HG02610 (cell line): ENCODE data around the gene KRTAP5-1.

ENCODE experiments used
- ATAC-seq: cut with Tn5 transposase; IDR thresholded peaks from one replicate; pipeline ENCODE4 v1.9.1; 2021; ENCODE audit warnings: mild to moderate bottlenecking, moderate library complexity; ENCODE audit not compliant: unreplicated experiment

Gene KRTAP5-1

DNA sequence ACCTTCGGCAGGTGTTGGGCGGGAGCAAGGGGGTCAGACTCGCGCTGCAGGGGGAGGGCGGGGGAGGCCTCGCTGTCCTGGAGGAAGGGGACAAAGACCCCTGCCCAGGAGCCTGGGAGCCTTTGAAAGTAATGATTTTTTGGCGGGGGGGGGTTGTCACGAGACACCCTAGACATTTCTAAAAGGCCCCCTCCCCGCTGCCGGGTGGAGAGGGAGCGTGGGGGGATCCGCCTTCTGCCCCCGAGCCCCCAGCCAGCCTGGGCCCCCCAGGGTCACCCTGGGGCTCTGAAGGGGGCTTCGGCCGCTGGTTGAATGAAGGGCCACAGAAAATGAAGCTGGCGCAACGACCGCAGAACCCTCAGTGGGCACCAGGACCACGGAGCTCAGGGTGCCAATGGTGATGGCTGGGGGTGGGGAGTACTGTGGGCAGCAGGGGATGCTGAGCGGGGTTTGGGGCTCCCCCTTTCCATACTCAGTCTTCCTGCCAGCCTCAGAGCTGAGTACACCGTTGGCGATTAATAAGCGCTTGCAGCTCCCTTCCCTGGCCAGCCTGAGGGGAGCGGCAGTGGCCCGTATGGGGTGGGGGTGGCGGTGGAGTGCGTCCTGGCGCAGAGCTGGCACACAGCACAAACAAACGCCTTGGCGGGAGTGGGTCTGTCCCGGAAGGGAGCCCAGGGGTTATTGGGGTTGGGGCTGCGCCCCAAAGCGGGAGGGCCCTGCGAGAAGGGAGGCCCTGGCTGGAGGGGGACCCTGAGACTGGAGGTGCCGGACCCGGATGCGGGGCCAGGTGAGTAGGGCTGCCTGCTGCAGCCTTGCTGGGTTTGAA, 11.8 kb downstream of the KRTAP5-1 start:
- ATAC-seq: no peak

DNA sequence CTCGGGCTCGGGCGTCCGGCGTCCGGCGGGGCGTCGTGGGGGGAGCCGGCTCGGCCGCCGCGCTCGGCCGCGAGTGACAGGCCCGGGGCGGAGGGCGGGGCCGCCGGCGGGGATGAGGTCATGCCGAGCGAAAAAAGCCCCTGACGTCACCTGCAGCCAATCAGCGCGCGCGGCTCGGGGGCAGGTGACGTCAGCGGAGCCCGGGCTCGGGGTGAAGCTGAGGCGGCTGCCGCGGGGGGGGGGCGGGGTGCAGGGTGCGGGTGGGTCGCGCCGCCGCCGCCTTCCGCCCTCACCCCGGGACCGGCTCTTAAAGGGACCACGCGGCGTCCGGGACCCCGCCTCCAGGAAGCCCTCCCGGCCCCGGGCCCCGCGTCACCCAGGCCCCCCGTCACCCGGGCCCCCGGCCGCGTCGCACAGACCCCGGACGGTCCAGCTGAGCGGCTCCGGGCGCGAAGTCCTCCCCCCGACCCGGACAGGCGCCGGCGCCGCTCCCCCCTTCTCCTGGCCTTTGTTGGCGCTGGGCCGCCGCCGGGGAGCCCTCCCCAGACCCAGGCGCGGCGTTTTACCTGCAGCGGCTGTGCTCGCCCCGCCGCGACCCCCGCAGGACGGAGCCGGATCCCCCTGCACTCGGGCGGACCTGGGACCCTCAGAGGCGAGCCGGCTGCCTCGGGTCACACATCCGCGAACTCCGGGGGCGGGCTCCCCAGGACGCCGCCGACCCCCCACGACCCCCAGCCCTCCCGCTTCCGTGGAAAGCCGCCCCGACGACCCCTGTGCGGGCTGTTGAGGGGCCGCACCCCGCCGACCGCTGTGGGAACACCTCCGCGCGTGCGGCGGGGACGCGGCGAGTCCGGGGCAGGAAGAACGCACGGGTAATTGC, 12.6 kb downstream of the KRTAP5-1 start, which contains the start of gene DUSP8:
Gene DUSP8 (minus strand): TSS at position 75 of the 880 bp plus-strand sequence. CDS start 6,445 bp downstream, outside the sequence.
- no peak for ATAC-seq

DNA sequence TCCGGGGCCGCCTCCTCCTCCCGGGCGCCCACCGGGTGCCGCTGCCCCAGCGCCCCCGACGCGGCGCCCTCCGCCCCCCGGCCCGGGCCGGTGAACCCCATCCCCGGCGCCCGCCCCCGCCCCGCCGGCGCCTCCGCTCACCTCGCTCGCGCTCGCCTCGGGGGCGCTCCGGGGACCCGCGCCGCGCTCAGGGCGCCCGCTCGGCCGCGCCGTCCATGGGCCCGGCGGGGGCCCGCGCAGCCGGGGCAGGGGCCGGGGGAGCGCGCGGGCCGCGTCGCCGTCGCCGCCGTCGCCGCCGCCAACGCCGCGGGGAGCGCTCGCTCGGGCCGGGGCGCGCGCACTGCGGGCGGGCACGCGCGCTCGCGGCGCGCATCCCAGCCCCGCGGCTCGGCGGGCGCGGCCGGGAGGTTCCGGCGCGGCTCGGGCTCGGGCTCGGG, 13.3 kb downstream of the KRTAP5-1 start:
- ATAC-seq: no peak

DNA sequence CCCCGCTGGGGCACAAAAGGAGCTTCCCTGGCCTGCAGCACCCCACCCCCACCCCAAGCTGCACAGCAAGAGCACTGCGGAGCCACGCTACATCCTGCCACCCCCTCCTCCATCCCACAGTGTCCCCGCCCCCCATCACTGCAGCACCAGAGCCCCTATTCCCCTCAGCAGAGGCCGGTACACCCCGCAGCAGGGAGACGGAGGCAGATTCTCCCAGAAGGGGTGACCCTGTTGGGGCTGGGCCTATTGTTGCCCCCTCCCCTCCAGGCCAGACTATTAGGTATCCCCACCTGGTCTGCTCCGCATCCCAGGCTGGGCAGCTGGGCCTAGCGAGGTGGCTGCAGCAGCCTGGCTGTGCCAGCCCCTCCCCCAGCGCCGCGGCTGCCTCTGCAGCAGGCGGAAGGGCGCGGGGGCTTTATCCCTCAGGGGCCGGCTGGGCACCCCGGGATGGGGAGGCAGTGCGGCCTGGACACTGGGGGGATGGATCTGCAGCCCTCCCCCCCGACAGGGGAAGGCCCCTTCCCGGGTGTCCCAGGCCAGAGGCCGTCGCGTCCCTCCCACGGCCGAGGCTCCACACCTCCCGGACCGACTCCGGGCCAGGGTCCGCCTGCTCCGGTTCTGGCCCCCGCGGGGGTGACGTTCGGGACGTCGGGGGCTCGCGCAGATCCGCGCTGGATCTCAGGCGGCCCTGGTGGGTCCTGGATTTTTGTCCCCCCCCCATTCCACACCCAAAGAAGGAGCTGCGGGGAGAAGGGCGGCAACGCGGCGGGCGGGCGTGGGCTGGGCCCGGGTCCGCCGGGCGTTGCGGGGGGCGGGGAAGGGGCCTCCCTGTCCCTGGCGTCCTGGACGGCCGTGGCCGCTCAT, 14.0 kb downstream of the KRTAP5-1 start:
- no peak for ATAC-seq

DNA sequence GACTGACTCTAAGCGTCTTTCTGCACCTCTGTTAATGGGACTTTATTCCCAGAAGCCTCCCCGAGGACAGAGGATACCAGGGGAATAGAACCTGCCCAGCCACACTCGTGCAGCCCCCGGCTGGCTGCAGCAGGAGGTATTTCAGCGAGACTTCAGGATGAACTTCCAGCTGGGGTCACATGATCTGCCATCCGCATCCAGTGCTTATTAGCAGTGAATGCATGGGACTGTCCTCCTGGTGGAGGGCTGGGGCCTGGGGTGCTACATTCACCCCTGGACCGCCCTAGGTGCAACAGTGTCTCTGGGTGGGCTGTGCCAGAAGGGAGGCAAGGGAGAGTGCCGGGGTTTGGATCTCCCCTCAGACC, 14.6 kb downstream of the KRTAP5-1 start:
- ATAC-seq: no peak

DNA sequence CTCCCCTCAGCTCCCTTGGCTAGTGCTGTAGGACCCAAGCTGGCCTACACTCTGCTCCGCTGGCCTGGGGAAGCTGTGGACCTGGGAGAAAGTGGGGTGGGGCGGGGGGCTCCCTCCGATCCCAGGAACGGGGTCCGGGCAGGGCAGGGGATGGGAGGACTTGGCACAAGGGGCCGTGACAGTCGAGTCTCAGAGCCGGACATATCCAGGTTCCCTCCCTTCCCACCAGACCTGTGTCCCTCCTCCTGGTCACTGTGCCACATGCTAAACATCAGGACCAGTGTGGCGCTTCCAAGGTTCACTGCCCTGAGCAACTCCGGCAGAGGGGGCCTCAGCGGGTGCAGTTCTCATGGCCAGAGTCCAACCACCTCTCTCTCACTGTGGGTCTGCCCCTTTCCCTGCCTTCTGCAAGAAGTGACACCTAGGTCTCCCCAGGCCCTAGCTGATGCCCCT, 15.1 kb downstream of the KRTAP5-1 start:
- no peak for ATAC-seq

DNA sequence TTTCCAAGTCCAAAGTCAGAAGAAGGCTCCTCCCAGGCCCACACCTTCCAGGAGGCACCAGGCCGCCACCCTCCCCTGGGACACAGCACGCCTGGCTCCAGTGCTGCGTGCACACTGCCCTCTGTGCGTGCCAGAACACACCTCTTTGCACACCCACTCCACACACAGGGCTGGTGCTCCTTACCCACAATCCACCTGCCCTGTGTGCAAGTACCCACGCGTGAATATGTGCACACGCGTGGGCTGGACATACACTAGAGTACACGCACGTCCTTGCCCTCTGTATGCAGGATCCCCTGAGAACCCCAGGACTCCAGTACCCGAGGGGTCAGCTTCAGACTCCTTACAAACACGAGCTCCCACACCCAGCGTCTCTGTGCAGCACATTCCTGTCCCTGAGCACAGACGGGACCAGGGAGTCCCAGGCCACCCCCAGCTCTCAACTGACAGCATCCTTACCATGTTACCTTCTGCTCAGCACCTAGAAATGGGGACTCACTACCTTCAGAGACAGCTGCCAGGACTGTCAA, 15.8 kb downstream of the KRTAP5-1 start:
- no peak for ATAC-seq

DNA sequence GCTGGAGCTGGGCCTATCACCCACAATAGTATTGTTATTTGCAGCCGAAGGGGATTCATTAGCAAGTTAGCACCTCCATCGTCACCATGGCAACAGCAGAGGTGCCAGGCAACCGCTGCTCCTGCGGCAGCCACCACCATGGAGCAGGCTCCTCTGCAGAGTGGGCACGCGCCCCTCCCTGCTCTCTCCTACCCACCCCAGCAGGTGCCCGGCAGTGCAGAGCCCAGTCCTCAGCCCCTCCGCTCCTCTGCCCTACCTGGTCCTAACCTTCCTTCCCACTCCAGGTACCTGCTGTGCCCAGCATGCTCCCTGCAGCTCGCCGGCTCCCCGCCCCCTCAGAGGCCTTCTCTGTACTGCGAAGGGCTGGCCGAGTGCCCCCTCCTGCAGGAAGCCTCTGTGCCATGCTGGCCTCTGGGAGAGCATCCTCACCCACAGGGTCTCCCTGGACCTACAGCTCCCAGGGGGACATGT, 16.6 kb downstream of the KRTAP5-1 start:
- ATAC-seq: no peak

DNA sequence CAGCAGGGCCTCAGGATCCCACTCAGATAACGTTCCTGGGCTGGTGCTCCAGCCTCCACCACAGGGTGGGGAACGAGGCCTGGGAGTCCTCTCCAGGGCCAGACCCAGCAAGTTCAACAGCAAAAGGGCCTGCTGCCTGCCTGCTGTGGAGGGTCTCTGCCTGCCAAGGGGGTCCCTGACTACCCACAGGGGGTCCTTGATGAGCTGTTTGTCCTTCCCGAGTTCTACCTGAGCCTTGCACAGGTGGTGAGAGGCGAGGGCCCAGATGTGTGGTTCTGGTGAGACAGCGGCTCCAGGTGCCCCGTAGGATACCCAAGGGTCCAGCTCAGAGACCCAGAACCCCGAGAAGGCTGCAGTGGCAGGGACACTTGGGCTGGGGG, 17.4 kb downstream of the KRTAP5-1 start:
- ATAC-seq: no peak

DNA sequence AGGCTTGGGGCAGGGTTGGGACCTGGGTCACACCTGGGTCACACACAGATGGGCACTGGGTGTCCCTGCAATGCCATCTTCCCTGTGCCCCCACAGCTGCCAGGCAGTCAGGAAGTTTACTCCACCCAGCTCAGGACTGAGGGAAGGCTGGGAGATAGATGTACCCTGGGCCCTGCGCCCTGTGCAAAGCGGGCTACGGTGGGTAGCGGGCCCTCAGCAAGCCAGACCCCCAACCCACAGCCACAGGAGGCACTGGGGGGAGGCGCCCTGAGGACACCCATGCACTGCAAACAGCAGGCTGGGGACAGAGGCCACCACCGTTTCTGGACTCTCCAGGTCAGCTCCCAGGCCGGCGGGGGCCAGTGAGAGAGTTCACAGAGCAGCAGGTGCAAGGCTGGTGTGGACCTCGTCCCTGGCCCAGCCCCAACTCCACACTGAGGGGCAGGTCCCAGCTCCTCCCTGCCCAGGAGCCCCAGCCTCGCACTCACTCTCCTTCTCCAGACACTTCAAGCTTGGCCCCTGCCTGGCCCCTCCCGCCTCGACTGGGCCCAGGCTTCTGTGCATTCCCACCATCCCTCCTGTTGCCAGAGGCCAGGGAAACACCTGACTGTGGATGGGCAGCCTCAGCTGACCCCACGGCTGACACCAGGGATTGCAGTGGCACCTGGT, 17.9 kb downstream of the KRTAP5-1 start:
- ATAC-seq: no peak

DNA sequence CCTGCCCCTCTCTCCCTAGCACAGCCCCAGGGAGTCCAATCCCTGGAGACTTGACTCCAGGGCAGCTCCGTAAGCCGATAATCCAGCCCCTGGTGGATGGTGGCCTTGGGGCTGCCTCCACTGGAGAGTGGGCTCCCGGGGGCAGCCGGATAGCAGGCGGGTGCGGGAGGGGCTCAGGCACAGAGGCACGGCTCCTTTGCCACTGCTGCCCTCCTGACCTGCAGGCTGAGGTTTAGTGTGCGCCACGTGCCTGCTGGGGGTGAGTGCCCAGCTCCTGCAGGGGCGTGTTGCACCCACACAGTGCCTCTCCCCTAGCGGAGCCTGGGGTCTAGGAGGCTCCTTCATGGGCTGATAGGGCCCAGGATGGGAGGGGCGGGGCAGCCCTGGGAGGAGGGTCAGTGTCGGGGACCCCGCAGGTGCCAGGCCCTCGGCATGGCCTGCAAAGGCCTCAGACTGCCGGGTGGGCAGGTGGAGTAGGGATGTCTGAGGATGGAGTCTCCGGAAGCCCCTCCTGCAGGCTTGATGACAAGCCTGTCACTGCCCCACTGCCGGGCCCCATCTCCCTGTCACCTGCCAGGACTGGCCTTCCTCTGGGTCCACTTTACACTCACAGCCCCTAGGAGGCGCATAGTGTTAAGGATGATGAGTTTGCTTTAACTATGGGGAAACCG, 18.6 kb downstream of the KRTAP5-1 start:
- no peak for ATAC-seq

DNA sequence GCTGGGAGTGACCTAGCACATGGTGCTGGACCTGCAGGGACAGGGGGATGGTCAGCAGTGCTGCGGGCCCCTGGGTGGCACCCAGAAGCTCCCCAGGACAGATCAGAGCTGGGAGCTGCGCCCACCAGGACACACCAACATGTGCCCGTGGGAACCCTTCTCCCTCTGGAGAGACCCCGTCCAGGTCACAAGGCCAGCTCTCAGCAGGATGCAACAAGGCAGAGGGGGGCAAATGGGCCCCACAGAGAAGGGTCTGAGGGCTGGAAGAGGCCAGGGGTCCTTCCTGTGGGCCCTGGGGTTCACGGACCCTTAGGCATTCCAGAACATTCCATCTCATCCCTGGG, 19.2 kb downstream of the KRTAP5-1 start:
- no peak for ATAC-seq

DNA sequence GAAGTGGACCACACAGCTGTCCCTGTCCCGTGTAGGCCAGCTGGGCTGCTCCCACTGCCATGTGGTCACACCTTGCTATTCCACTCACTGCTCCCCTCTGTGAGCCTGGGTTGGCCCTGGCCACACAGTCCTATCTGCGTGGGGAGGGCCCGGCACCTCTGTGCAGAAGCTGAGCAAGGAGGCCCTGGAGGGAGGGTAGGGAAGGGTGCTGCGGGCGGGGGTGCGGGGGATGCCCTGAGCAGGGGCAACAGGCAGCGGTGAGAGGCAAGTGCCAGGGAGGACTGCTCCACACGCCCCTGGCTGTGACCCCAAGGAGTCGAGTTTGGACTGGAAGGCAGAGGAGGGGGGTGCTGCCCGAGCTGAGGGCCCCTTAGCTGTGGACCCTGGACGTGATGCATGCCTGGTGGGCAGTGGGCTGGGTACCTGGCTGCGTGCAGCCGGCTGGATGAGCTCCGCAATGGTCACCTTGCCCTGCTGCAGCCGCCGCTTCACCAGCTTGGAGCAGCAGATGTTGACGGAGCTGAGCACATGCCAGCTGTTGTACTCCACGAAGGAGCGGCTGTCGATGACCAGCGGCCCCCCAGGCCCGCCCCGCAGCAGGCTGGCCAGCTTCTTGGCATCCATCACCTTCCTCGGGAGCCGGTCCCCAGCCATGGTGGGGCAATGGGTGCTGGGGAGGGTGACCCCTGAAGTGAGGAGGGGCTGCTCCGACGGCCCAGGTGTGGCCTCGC, 19.7 kb downstream of the KRTAP5-1 start:
- ATAC-seq: no peak

DNA sequence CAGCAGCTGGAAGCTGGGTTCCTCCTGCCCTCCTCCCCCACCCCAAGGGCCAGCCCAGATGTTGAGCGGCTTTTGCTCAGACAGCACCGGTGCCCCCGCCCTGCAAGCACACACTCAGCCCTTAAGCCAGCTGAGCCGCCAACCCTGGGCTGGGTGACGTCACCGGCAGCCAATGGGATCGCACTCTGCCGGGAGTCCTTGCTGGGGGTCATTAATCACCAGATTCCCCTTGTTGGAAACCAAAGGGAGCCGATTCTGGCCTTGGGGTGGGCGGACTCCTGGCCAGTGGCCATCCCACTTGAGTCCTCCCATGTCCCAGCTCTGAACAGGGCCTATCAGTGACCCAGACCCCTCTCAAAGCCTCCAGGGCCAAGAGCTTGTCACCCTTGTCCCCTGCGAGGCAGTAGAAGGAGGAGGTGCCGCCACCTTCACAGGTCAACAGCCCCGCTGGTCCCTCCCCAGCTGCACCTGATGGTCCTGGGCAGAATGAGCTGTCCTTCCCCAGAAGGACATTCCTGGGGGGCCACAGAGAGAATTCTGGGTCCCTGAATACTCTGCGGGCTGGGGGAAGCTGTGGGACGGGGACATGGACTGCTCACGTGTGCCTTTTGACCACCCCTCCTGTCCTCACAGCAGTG, 20.4 kb downstream of the KRTAP5-1 start:
- ATAC-seq: no peak

DNA sequence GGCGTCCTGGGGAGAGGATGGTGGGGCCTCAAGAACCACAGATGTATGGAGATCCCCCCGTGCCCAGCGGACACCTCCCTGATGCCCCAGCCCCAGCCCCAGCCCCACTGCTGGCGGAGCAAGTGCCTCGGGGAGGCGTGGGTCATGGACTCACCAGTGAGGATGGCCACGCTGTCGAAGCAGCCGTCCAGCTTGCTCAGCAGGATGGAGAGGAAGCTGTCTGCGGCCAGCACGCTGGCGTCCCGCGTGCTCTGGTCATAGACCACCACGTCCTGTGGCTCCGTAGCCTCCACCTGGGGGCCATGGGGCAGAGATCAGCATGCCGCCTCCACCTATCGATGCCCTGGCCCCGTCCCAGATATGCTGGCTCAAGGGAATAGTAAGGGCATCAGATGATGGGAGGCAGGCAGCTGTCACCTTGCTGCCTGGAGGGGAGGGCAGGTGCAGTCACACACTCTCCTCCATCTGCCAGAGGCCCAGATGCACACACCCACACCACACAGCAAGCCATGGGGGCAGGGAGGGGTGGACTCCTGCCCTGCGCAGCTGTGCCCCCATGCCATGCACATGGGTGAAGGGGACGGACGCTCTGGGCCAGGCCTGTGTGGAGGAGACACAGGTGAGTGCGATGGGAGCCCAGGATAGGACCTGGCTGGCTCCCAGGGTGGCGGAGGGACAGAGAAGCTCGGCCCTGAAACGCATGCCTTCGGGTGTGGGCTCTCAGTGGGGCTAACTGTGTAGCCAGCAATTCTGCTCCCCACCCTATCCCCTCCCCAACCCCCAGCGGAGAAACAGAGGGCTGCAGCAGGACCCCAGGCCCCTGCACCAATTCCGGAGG, 21.2 kb downstream of the KRTAP5-1 start:
- ATAC-seq: no peak

DNA sequence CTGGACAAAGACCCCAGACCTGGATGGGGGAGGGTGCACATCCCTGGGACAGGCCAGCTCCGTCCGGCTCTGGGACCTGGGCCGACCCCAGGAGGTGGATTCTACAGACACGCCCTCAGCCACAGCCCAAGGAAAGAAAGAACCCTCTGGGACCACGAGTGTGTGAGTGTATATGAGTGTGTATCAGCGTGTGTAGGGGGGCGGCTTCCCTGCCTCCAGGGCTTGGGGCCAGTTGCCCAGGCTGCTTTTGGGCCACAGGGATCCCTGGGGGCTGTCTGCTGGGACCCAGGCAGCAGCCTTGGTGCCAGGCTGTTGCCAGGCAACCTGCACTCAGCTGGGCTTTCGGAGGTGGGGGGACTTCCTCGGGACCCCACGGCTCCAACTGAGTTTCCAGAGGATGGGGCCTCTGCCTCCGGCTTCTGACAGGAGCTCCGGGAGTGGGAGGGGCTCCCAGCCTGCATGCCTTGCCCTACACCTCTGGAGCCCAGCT, 21.9 kb downstream of the KRTAP5-1 start:
- no peak for ATAC-seq

DNA sequence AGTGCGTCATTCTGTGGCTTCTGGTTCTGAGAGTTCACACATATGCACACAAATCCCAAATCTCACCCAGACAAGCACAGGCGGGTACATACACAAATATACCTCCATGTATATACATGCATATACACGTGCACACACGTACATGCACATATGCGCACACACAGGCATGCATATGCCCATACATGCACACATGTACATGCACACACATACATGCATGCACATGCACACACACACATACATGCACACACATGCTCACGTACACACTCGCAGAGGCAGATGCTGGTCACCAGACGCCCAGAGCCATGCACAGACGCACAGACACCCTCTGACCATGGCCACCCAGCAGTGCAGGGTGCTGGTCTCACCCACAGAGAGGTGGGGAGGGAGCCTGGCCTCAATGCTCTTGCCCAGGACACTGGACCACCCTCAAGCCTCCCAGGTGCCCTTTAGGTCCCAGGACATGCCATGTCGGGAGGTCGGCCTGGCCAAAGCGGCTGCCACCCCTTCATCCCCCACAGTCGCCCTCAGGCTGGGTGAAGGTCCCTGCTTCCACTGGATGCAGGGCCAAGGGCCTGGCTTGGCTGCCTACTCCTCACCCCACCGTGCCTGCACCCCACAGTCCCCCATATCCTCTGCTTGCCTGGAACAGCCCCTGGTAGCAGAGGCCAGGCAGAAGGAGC, 22.5 kb downstream of the KRTAP5-1 start:
- no peak for ATAC-seq
